GM19452 (cell line): ENCODE results near the gene KDM2B.
"Not testable (repeated sequence)": the region's sequence is repeated elsewhere in the genome, so short reads cannot be mapped to it uniquely, and the experiment has no call there.

Source experiments
- ATAC-seq: cut with Tn5 transposase; IDR thresholded peaks from one replicate; pipeline ENCODE4 v1.9.1; 2021; ENCODE audit not compliant: unreplicated experiment

Gene KDM2B

DNA sequence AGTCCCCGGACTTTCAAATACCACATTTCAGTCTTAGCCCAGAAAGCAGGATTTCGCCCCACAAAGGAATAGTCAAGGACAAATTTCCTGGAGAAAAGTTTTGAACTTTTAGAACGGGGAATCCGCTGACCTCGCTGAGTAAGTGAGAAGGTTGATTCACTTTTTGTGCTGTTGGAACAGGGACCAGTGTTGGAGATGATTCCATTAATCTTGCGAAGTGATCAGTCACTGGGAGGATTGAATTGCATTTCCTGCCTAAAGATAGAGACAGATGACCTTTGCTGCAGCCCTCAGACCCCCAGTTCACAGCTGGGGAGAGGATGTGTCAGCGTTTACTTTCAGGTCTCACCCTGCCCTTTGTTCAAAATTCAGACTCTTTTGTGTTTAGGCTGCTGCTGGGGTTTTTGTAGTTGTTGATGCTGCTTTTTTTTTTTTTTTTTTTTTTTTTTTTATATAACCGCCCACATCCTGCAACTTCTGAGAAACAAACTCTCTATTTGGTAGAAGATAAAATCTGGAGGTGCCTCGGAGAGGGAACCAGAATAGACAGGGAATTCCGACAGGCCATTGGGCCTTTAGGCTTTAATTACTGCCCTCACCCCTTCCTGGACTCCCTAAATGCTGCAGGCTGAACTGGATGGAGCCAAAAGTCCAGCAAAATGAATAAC, 9.8 kb upstream of the KDM2B start:
- peak; percentile 57 for ATAC-seq

DNA sequence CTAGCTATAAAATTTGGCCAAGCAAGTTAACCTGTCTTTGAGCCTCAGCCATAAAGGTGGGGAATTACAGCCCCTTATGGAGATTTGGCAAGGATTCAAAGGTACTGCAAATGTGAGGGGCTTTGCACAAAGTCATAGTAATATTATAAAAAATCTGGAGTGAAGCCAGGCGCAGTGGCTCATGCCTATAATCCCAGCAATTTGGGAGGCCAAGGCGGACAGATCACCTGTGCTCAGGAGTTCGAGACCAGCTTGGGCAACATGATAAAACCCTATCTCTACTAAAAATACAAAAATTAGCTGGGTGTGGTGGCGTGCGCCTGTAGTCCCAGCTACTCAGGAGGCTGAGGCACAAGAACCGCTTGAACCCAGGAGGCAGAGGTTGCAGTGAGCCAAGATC, 4.1 kb upstream of the KDM2B start:
- not testable (repeated sequence) for ATAC-seq

DNA sequence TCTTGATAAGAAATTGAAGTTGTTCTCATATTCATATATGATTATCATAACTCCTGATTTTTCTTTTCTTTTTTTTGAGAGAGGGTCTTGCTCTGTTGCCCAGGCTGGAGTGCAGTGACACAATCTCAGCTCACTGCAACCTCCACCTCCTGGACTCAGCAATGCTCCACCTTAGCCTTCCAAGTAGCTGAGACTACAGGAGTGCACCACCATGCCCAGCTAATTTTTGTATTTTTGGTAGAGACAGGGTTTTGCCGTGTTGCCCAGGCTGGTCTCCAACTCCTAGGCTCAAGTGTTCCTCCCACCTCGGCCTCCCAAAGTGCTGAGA, 2.5 kb upstream of the KDM2B start:
- not testable (repeated sequence) for ATAC-seq

DNA sequence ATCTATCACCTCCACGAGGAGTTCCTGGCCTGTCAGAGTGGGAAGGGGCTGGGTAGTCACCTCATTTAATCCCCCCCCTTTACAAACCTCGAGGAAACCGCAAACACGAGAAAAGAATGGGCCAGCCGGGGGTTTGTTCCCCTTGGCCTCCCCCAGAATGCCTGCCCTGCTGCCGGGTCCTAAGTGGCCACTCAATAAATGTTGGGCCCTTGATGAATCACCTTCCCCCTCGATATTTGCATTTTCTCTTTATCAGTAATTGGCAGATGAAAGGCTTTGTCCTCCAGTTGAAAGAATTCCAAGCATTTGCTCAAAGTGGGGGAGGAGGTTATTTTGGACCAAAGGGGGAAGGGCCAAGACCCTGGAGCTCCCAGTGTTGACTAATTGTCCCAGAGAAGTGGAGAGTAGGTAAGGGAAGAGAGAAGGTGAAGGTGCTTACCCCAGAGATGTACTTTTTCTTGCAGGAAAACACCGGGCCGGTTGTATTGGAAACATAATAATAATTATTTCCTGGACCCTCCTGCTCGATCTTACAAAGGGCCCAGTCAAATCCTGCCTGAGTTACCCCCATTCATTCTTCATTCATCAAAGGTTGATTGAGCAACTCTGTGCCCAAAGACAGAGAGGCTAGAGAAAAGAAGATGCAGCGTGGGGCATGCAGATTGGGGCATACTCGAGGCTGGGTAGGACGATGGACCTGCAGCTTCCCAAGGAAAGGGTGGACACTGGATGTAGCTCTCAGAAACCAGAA, 1.9 kb upstream of the KDM2B start:
- ATAC-seq = no peak

DNA sequence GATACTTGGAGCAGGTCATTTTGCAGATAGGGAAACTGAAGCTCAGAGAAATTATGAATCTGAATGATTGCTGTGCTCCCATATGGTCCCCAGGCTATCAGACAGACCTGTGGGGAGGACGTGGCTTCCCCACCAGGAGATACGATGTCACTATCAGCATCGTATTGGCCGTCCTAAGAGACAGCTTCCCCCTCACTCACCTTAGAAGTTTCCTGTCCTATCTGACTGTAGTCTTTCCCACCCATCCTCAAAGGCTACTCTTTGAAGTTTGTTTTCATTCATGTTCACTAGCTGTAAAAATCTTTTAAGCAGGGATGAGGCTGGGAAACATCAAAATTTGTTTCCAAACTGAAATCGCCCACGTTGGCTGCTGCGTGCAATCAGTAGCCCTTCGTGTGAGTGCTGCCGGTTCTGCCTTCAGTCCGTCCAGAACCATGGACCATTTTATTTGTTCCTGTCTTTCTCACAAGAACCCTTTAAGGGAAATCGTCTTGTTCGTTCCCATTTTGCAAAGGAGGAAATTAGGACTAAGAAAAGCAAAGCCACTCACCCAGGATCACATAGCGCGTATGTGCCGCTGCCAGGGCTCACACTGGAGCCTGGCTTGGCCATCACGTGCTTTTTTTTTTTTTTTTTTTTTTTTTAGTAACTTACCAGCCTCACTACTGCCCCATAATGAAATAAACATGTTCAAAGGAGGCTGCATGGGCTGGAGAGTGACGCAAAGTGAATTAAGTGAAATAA, 1.0 kb upstream of the KDM2B start:
- no peak for ATAC-seq

DNA sequence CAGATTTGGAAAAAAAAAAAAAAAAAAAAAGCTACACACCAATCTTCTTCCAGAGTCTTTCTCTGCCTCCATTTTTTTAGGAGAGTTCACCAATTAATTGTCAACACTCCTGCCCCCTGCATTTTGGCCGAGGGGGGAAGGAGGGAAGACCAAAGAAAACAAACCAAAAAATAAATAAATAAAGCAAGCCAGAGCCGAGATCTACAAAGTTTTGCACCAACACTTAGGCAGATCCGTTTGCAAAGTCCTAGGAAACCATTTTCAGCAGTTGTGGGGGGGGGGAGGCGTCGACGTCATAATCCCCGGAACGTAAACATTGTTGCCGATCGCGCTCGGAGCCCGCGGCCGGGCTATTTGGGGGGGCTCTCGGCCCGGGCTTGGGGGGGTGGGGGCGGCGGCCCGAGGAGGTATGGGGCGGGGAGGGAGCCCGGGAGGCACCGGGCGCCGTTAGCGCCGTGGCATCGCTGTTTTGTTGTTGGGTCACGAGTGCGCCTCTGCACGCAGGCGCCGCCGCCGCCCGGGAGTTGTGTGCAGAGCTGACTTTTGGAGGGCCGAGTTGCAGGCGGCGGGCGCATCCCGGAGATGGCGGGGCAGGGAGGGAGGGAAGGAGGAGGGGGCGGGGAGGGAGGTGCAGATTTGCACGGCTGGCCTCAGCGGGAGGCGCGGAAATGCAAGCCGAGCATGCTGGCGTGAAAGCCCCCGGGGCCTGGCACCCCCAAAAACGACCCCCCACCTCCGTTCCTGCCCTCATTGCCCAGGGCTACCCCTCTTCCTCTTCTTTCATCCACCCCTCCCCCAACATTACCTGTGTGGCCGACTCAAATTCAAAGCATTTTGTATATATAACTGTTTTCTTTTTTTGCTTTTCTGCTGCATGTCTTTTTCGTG, 598 bp downstream of the KDM2B start:
- no peak for ATAC-seq

DNA sequence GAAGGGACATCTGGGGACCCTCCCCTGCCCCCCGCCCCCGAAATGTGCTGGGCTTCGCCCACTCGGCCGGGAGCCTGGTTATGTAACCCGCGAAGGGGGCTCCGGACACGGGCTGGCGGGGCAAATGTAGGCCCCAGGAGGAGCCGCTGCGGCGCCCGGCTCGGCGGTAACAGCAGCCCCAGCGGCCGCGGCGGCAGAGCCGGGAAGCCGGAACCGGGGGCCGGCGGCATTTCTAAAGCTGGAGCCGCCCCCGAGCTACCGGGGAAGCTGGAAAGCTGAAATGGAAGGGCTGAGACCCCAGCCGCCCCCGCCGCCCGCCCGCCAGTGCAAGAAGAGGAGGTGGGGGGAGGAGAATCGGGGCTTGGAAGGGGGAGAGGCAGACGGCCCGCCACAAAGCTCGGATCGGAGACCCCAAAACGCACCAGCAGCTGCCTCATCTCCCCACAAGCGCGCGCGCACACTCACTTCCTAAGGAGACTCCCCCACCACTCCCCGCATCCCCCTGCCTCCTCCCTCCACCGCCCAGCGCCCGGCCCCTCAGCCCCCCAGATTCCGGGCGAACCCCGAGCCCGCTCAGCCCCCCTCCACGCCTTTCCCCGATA, 1.5 kb downstream of the KDM2B start:
- ATAC-seq = no peak

DNA sequence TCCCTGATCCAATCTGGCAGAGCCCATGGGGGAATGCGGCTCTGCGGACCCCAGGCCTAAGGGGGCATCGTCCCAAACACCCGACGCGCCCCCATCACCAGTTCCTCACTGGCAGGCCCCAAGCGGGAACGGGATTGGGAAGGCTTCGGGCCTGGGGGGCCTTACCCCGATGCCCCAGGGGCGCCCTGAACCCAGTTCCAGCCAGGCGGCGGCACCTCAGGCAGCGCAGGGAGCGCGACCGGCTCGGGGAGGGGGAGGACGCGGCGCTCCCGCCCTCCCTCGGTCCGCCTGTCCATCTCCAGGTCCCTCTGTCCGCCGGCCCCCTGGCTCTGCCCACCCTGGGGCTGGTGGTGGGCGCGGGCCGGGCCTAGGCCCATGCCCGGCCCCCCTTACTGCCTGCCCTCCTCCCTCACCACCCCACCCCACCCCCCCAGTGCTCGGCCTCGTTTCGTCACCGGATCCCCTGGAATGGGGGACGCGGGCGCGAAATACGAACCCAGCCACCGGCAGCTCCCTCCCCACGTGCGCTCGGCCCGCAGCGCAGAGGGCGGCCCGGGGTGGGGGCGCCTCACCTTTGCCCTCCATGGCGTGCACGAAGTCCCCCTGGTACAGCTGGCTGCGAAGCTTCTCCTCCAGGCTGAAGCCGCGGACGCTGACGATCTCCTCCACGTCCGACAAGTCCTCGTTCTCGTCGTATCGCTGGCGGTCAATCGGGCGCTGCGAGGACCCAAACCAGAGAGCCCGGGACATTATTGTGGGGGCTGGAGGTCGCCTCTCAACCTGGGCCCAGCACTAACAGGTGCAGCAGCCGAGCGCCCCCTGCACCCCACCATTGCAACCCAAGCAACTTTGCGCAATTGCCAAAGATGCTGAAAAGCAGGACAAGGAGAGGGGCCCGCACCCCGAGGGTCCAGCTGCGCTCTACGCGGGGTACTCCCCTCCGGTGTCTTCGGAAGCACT, 2.3 kb downstream of the KDM2B start:
- ATAC-seq = no peak

DNA sequence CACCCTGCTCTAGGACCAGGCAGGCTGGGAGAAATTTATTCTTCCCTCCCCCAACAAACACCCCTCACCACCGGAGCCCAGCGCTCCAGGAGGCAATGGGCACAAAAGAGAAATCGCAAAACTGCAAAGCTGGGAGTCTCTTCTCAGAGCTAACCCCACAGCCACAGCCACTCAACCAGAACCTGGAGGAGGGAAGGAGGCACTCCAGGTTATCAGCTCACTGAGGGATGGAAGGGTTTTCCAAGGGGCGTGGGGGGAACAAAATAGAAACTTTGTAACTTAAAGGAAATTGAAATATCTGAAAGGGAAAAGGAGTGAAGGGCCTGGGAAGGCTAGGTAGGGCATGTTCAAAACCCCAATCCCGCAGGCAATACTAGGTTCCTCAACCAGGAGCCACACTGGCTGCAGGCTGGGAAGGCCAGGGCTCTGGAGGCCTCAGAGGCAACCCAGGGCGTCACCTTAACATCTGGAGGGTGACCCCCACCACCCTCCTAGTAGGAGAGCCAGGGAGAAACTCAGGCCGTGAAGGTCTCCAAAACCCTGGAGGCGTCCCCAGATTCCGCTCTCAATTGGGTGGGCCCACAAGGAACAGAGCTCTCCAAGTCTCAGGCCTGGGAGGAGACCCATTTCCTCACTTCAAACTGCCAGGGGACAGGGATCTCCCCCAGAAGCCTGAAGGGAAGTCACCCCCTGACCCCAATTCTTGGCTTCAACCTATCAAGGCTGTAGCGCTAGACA, 3.2 kb downstream of the KDM2B start:
- no peak for ATAC-seq

DNA sequence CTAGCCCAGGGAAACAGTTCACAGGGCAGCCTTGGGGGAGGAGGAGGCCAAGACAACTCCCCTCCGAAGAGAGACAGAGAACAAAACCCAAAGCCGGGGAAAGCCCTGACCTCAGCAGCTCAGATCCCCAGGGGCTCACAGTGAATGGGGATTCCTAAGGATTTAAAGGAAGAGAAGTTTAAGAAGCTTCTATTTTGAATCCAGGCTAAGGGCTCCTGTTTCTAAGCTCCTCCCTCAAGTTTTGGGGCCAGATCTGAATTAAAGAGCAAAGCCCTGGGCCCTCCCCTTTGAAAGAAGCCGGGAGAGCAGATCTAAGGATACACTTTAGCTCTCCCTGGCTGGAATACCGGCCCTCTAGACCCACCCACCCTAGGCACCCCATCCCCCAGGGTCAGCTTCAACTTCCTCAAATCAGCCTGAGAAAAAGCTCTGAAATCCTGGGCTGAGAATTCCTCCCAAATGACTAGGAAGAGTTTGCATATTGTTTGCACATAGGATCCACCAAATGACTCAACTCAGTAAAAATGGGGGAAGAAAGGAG, 3.9 kb downstream of the KDM2B start:
- ATAC-seq = no peak

DNA sequence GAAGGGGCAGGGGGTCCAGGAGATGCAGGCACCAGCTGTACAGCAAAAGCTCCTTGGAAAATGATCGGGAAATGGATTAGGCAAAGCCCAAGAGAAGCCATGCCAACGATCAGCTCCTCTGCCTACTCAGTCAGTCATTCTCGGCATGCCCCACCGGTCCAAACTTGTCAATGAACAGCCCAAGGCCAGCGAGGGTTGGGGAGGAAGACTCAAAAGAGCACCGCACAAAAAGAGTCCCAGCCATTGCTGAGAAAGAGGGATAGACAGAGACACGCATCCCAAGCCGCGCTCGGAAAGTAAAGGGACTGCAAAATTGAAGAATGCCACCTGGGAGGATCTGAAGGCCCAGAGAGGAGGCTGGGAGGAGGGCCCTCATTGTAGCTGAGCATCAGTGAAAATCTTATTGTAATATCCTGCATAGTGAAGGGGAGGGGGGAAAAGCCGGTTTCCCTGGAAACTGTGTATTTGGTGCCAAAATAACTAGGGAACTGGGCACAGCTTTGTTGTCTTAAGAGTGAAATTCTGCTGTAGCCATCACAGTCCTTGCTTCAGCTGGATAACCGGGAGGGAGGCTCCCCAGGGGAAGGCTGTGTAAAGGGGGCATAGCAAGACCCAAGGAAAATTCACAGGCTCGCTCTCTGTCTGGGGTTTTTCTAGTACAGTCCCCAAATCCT, 4.7 kb downstream of the KDM2B start:
- ATAC-seq = no peak

DNA sequence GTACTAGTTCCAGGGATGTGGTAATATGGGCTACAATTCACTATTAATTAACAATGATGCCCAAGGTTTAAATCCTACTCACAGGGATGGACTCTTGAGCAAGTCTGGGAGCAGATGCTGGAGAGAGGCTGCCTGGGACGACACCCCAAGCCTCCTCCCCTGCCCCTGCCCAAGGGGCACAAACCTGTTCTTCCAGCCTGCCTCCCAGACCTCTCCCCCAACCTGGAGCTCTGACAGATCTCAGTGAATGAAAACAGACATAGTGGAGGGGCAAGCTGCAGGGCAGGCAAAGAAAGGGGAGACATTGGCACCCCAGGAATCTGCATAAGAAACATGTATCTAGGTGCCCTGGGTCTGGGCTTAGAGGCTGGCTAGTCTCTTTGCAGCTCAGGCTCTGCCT, 5.8 kb downstream of the KDM2B start:
- no peak for ATAC-seq

DNA sequence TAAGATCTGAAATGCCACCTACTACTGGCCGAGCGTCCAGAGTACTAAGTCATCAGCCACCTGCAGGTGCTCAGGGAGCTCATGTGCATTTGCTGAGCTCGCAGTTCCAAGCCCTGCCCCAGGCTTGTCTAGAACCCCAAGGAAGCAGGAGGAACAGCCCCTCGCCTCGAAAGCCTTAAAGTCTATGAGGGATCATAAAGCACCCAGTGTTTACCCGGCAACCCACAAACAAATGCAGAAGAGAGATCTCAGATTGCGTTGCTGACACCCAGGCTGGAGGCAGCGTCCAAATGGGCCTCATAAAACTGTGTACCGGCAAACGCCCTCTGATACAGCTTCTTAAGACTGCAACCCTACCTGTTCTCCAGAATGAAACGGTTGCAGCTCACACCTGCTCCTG, 6.8 kb downstream of the KDM2B start:
- no peak for ATAC-seq

DNA sequence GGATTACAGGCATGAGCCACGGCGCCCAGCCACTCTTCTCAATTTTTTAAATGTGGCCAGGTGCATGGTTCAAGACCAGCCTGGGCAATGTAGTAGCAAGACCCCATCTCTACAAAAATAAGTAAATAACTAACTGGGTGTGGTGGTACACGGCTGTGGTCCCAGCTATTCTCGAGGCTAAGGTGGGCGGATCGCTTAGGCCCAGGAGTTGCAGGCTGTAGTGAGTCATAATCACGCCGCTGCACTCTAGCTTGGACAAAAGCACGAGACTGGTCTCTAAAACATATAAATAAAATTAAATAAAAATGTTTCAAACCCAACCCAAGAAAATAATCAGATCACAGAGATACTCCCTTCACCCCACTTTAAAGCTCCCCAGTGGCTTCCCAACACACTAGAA, 8.9 kb downstream of the KDM2B start:
- no peak for ATAC-seq

DNA sequence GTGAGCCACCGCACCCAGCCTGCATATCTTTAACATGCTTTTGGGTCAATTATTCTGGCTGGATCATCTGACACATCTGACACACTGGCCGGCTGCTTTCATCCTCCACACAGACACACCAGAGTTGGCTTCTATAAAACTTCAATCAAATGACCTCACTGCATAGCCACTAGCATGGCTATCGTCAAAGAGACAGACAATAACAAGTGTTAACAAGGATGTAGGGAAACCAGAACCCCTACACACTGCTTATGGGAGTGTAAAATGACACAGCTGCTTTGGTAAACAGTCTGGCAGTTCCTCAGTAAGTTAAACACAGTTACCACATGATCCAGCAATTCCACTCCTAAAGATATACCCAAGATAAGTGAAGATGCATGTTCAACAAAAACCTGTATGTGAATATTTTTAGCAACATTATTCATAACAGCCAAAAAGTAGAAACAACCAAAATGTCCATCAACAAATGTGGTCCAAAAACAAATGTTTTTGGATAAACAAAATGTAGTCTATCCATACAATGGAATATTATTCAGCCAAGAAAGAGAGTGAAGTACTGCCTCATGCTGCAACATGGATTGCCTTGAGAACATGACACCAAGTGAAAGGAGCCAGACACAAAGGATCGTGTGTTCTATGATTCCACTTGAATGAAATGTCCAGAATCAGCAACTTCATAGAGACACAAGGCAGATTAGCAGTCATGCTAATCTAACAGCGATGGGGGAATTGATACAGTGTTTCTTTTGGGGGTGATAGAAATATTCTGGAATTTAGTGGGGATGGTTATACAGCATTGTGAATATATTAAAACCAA, 10.1 kb downstream of the KDM2B start:
- ATAC-seq = no peak

DNA sequence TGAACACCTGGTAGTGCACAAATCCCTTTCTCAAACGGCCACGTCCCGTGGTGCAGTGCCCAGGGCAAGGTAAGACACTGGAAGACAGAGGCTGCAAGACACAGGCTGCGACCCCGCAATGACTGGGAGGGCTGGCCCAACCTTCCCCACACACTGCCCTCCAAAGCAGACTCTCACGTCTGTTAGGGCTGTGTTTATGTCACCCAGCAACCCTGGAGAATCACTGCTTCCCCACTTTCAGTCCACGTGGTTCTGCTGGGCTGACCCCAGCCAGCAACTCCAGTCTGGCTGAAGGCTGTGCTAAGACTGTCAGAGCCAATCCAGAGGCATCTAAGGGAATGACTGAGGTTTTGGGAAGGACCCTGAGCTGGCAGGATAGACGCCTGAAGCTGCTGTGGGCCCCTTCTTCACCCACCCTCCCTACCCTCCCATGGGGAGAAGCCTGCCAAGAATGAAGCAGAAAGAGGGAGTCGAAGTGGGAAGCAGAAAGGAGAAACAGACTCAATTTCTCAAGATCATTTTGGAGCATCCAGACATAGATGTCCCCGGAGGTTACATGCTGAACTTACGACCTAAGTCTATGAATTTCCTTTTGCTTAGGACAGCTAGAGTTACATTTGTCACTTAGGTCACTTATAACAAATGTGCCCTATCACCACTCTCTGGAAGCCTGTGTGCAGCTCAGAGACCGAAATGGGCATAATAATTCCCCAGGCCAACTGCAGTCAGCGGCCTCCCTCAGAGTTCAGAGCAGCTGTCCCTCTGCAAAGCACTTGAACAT, 11.7 kb downstream of the KDM2B start:
- ATAC-seq = no peak

DNA sequence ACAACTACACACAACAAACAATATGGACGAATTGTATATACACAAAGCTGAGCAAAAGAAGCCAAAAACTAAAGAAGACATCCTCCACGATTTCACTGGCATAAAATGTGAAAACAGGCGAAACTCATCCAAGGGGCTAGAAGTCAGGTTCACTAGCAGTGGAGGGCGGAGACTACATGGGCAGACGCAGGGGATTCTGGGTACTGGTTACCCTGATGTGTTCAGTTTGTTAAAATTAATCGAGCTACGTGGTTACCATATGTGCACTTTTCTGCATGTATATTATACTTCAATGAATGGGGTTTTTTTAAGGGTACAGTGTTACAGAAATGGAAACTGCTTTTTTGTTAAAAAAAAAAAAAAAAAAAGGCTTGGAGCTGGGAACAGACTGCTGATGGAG, 12.3 kb downstream of the KDM2B start:
- ATAC-seq = no peak
